ENCODE measurements around the gene UGP2. TPM values are rescaled to one million over a fixed set of nuclear protein-coding genes. Genes with fewer than 3 reads are reported as not detected.
"Not testable (repeated sequence)": the region's sequence is repeated elsewhere in the genome, so short reads cannot be mapped to it uniquely, and the experiment has no call there.

Gene UGP2
- total RNA-seq, 1 donor from 2014 or later: 99.5 TPM

DNA sequence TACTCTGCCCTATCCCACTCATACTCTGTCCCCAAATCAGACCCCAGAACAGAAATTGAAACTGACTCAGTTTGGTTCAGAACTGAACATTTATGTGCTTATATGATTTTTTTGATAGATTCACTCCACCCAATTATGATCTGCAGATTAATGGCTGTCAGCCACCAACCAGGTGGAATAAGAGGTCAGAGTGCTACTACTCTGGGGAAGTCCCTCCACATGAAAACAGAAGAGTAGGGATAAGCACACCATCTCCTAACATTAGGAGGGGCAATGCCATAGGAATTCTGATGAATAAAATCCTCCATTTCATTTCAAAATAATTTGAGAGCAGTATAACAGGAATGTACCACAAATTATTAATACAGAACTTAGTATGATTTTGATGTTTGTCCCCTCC lies 36.3 kb upstream of the UGP2 start:
- Mint-ChIP-seq H3K4me3 (ENCODE audit: unreplicated experiment) (no peak overlapping the region), H3K27me3 (ENCODE audit: low read depth) (no peaks in the 10 kb centered on the region), H3K36me3 (ENCODE audit: low read depth) (peaks cover 3% of the 10 kb centered on the region), H3K9me3 (ENCODE audit: low read depth) (peaks cover 3% of the 10 kb centered on the region), H3K4me1 (ENCODE audit: low read depth) (no peaks in the 10 kb centered on the region), H3K27ac (ENCODE audit: unreplicated experiment) (no peak overlapping the region)
- no peak for DNase-seq (ENCODE audit: low spot score)
- TF ChIP-seq, protein P1, sequence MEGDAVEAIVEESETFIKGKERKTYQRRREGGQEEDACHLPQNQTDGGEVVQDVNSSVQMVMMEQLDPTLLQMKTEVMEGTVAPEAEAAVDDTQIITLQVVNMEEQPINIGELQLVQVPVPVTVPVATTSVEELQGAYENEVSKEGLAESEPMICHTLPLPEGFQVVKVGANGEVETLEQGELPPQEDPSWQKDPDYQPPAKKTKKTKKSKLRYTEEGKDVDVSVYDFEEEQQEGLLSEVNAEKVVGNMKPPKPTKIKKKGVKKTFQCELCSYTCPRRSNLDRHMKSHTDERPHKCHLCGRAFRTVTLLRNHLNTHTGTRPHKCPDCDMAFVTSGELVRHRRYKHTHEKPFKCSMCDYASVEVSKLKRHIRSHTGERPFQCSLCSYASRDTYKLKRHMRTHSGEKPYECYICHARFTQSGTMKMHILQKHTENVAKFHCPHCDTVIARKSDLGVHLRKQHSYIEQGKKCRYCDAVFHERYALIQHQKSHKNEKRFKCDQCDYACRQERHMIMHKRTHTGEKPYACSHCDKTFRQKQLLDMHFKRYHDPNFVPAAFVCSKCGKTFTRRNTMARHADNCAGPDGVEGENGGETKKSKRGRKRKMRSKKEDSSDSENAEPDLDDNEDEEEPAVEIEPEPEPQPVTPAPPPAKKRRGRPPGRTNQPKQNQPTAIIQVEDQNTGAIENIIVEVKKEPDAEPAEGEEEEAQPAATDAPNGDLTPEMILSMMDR (IDR thresholded peaks at IDR 0.05): no peak

DNA sequence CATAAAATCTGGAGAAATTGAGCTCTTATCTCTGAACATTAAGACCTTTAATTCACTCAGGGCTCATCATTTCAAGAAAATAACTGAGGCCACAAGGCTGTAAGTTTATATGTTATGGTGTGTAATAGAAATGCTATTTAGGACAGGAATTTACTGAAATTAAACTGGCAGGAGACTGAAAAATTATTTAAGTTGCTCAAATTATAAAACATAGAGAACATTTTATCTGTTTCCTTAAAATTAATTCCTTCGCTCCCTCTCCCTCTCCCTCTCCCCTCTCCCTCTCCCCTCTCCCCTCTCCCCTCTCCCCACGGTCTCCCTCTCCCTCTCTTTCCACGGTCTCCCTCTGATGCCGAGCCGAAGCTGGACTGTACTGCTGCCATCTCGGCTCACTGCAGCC lies 33.7 kb upstream of the UGP2 start:
- H3K27ac Mint-ChIP-seq (ENCODE audit: unreplicated experiment); DNase-seq (ENCODE audit: low spot score); H3K4me1 Mint-ChIP-seq (ENCODE audit: low read depth); H3K9me3 Mint-ChIP-seq (ENCODE audit: low read depth); H3K36me3 Mint-ChIP-seq (ENCODE audit: low read depth); H3K27me3 Mint-ChIP-seq (ENCODE audit: low read depth); H3K4me3 Mint-ChIP-seq (ENCODE audit: unreplicated experiment): not testable (repeated sequence)

DNA sequence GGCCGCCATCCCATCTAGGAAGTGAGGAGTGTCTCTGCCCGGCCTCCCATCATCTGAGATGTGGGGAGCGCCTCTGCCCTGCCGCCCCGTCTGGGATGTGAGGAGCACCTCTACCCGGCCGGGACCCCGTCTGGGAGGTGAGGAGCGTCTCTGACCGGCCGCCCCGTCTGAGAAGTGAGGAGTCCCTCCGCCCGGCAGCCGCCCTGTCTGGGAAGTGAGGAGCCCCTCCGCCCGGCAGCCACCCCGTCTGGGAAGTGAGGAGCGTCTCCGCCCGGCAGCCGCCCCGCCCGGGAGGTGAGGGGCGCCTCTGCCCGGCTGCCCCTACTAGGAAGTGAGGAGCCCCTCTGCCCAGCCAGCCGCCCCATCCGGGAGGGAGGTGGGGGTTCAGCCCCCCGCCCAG lies 32.8 kb upstream of the UGP2 start:
- DNase-seq (ENCODE audit: low spot score): not testable (repeated sequence)

DNA sequence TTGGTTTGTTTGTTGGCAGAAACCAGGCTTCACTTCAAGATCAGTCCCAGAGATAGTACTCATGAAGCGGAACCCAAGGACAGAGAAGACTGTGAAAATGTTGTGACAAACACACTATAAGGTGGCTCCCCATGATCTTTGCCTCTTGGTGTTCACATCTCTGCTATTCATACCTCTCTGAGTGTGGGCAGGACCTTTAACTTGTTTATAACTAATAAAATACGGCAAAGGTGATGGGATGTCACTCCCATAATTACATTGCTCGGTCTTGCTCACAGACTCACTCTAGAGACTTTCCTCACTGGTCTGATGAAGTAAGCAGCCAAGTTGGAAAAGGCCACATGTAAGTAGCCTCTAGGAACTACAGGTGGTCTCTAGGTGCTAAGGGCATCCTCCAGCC lies 30.6 kb upstream of the UGP2 start:
- H3K4me1 Mint-ChIP-seq (ENCODE audit: low read depth): peaks cover 3% of the 10 kb centered on the region
- H3K36me3 Mint-ChIP-seq (ENCODE audit: low read depth): peaks cover 2% of the 10 kb centered on the region
- TF ChIP-seq, protein P1 (IDR thresholded peaks at IDR 0.05): no peak
- H3K27ac Mint-ChIP-seq (ENCODE audit: unreplicated experiment): no peak overlapping the region
- H3K9me3 Mint-ChIP-seq (ENCODE audit: low read depth): no peaks in the 10 kb centered on the region
- DNase-seq (ENCODE audit: low spot score): no peak
- no peaks in the 10 kb centered on the region for H3K27me3 Mint-ChIP-seq (ENCODE audit: low read depth)
- no peak overlapping the region for H3K4me3 Mint-ChIP-seq (ENCODE audit: unreplicated experiment)

More for the DNA sequence above, 32.8 kb upstream of the UGP2 start:
- not testable (repeated sequence) for H3K4me3 Mint-ChIP-seq (ENCODE audit: unreplicated experiment); H3K27me3 Mint-ChIP-seq (ENCODE audit: low read depth); H3K36me3 Mint-ChIP-seq (ENCODE audit: low read depth); H3K4me1 Mint-ChIP-seq (ENCODE audit: low read depth); H3K9me3 Mint-ChIP-seq (ENCODE audit: low read depth); H3K27ac Mint-ChIP-seq (ENCODE audit: unreplicated experiment)

DNA sequence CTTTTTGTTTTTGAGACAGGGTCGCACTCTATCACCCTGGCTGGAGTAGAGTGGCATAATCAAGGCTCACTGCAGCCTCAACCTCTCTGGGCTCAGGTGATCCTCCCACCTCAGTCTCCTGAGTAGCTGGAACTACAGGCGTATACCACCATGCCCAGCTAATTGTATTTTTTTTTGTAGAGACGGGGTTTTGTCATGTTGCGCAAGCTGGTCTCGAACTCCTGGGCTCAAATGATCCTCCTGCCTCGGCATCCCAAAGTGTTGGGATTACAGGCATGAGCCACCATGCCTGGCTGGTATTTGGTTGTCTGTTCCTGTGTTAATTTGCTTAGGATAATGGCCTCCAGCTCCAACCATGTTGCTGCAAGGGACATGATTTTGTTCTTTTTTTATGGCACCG lies 29.8 kb upstream of the UGP2 start:
- H3K4me3 Mint-ChIP-seq (ENCODE audit: unreplicated experiment); H3K27ac Mint-ChIP-seq (ENCODE audit: unreplicated experiment); H3K27me3 Mint-ChIP-seq (ENCODE audit: low read depth); H3K36me3 Mint-ChIP-seq (ENCODE audit: low read depth); H3K9me3 Mint-ChIP-seq (ENCODE audit: low read depth); DNase-seq (ENCODE audit: low spot score): not testable (repeated sequence)
- H3K4me1 Mint-ChIP-seq (ENCODE audit: low read depth): peaks cover 11% of the 10 kb centered on the region

DNA sequence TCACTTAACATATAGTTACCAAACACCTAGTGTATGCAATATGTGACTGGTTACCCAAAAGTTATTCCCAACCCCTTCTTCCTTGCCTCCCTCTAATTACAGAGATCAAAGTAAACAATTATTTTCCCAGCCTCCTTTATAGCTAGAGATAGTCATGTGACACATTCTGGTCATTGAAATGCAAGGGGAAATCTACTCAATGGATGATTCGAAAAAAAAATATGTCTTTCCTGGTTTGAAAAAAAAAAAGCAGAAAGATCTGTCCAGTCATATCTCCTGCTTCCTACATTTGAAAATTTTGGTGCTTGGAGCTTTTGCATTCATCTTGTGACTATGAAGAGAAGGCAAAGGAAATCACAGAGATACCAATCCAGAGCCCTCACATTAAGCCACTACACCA lies 27.6 kb upstream of the UGP2 start:
- Mint-ChIP-seq H3K27ac (ENCODE audit: unreplicated experiment) (no peak overlapping the region), H3K27me3 (ENCODE audit: low read depth) (no peaks in the 10 kb centered on the region), H3K4me3 (ENCODE audit: unreplicated experiment) (no peak overlapping the region), H3K36me3 (ENCODE audit: low read depth) (no peaks in the 10 kb centered on the region), H3K4me1 (ENCODE audit: low read depth) (peaks cover 21% of the 10 kb centered on the region), H3K9me3 (ENCODE audit: low read depth) (no peaks in the 10 kb centered on the region)
- TF ChIP-seq, protein P1 (IDR thresholded peaks at IDR 0.05): no peak
- no peak for DNase-seq (ENCODE audit: low spot score)

DNA sequence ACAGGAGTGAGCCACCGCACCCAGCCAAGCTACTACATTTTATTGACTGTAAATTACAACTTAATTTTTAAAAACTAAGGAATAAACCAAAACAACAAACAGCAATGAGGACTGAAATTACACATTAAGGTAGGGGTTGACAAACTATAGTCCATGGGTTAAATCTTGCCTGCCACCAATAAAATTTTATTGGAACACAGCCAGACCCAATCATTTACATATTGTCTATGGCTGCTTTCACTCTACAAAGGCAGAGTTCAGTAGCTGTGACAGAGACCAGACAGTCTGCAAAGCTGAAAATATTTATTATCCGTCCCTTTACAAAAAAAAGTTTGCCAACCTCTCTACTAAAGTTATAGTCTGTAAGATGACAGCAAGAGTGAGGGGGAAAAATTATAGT lies 24.3 kb upstream of the UGP2 start:
- H3K36me3 Mint-ChIP-seq (ENCODE audit: low read depth): no peaks in the 10 kb centered on the region
- DNase-seq (ENCODE audit: low spot score): no peak
- H3K4me1 Mint-ChIP-seq (ENCODE audit: low read depth): peaks cover 21% of the 10 kb centered on the region
- no peaks in the 10 kb centered on the region for H3K9me3 Mint-ChIP-seq (ENCODE audit: low read depth)
- H3K27ac Mint-ChIP-seq (ENCODE audit: unreplicated experiment): no peak overlapping the region
- no peak overlapping the region for H3K4me3 Mint-ChIP-seq (ENCODE audit: unreplicated experiment)
- H3K27me3 Mint-ChIP-seq (ENCODE audit: low read depth): no peaks in the 10 kb centered on the region
- TF ChIP-seq, protein P1 (IDR thresholded peaks at IDR 0.05): no peak

Measured in chondrocyte (in vitro differentiated cells).